Midbrain (tissue), 1 donor: Measurements from ENCODE around the gene GRID1.

Experiments
- DNase-seq: peaks from one replicate; lab custom pipeline; 2025; lab: John Stamatoyannopoulos, UW

The GRID1 gene

DNA sequence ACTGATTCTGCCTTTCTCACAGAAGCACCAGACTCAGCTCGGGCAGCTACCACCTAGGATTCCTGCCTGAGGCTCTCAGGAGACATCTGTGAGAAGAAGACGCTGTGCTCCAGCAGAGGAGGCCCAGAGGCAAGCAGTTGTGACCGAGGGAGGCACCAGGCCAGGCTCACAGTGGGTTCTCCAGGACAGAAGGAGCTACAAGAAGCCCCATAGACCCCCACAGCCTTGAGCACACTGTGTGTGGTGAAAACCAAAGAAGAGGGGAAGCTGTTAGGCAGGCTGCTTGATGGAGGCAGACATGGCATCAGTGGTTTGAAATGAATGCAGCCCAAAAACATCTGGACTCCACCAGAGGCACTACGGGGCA, 198.8 kb downstream of the GRID1 start:
- no peak for DNase-seq

DNA sequence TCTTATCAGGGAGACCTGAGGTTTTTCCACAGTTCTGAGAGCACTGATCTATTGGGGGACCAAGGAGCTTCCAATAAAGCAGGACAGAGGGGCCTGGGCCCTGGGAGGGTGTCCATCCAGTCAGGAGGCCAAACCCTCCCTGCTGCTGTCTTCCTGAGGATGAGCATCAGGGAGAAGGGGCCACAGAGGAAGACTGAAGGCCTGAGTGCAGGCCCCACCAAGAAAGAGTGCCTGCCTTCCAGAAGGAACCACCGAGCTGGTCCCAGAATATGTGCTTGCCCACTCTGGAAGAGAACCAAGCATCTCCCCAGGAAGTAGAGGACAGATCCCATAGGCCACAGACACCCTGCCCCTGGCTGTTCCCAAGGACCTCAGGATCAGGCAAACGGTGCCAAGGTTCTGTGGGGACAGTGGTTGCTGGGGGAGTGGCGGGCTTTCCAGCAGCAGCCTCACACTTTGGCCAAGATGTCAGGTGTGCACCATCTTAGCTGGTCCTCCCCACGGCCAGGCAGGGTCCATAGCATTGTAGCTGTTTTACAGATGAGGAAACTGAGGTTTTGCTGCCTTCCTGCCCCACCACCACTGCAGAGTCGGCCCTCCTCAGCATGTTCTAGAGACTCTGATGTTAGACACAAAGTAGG, 199.4 kb downstream of the GRID1 start:
- DNase-seq = no peak

DNA sequence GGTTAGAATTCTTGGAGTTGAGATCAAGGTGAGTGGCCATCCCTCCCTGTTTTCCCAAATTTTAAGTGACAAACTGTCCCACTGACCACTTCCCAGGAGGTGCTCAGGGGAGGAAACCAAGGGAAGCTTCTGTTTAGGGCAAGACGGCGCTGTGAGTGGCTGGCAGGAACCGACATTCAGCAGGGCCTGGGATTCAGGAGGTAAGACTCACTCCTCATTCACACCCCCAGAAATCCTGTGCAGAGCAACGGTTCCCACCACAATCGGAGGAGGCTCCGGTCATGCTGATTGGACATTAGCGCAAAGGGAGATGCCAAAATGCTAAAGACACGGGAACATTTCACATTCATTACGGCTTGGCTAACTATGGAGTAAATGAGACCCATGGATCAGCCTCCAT, 200.9 kb downstream of the GRID1 start:
- DNase-seq = no peak

DNA sequence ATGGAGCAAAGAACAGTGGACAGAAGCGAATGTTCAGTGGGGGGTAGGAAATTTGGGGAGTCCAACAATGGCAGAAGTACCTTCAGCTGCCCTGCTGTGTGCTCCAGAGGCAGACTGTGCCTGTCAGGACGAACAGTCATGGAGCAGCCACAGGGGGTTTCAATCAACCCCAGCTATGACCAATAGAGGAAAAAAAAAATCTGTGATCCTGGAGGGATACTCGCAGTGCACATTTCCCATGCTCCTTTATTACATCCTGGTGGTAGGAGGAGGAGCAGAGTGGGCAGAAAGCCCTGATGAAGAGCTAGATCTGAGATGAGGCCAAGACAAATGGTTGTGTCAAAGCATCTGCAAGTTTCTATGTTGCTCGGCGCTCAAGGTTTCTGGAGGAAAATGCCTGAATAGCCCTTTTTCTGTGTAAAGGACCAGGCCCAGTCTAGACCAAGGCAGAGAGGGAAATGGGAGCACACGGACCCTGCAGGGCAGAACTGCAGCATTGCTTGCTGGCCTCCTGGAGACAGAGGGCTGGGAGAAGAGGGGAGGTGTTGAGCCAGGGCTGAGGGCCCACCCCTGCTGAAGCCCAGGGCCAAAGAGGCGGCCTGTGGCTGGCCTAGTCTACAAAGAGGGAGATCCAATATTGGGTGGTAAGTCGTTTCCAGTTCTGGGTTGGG, 201.5 kb downstream of the GRID1 start:
- no peak for DNase-seq

DNA sequence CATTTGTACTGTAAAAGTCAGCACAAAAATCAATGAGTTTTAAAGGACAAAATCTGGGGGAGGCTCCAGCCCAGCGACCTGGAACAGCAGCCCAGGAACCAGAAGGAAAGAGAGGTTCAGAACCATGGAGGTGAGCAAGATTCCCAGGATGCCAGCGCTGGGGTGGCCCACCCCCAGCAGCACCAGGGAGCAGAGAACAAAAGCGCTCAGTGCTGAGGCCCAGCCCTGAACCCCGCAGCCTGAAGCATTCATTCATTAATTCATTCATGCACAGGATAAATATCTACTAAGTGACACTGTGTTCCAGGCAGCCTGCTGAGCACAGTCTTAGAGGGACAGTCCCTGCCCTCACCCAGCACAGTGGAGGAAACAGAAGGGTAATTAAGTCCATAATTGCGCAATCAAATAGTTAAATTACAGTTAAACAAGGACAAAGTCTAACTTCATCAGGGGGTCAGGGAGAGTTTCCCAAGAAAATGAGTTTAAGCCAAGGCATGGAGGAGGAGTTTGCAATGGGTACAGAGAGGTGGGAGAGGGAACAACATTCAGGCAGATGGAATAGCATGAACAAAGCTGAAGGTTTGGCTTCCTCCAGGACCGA, 202.3 kb downstream of the GRID1 start:
- DNase-seq = no peak

DNA sequence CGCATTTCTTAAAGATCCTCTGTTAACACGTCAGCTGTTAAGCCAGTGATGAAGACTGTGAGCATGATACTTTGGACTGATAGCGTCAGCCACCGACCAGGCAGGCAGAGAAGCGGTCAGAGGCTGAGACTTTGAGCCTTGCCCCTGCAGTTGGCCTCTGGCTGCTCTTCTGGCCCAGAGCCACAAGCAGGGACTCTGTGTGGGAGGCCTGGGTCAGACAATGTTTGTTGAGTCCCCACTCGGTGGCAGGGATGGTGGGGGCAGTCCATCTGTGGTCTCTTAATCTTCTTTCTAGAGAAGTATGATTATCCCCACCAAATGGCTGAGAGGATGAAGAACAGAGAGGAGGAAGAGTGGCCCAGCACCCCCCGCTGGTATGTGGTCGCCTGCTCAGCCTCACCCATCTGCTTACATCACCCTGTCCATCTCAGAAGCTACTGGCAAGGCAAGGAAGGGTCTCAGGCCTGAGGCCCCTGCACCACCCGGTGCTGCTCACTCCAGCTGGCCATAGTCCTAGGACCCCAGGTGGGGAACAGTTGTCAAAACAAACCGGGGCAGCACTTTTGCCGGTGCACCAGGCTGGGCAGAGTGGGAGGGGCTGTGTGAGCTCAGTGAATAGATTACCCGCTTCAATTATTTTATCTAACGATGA, 202.9 kb downstream of the GRID1 start:
- DNase-seq = no peak

DNA sequence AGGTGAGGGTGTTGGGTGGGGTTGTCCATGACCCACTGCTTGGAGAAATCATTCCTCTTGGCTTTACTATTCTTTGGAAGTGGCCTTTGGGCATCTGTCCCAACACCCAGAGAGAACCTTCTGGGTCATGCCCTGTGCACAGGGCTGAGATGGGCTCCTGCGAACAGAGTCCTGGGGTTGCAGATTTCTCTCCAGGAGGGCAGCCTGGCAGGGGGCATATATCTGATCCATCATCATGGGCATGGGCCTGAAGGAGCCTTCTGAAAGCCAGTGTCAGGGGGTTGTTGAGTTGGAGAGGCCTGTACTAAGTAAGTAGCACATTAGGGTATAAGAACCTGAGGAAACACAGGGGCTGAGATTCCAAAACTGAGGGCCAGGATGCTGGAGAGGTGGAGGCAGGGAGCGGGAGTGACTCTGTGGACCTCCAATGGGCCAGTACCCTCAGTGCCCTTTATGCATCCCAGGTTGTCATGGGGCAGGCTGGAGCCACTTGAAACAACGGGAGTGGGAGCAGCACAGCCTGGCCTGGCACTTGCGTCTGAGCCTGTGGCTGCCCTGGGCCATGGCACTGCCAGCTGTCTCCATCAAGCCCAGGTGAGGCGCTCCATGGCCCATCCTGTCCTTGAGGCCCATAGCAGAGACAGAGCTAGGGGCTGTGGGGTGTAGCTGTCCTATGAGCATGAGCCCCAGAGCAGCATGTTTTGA, 203.7 kb downstream of the GRID1 start:
- no peak for DNase-seq

DNA sequence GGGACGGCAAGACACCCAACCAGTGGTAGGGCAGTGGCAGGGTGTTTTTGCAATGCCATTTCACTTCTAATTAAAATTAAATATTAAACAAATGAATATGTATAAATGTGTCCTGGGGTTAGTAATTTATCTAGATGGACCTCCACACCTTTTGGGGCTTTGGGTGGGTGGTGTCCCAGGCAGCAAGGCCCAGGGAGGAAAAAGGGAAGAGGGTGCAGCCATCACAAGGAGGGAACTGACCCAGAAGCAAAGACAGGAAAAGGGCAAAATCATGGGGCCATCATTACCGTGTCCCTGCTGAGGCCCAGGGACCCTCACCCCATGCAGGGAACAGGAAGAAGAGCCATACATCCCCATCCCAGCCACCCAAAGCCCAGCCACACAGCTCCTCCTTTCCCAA, 204.6 kb downstream of the GRID1 start:
- DNase-seq = no peak

DNA sequence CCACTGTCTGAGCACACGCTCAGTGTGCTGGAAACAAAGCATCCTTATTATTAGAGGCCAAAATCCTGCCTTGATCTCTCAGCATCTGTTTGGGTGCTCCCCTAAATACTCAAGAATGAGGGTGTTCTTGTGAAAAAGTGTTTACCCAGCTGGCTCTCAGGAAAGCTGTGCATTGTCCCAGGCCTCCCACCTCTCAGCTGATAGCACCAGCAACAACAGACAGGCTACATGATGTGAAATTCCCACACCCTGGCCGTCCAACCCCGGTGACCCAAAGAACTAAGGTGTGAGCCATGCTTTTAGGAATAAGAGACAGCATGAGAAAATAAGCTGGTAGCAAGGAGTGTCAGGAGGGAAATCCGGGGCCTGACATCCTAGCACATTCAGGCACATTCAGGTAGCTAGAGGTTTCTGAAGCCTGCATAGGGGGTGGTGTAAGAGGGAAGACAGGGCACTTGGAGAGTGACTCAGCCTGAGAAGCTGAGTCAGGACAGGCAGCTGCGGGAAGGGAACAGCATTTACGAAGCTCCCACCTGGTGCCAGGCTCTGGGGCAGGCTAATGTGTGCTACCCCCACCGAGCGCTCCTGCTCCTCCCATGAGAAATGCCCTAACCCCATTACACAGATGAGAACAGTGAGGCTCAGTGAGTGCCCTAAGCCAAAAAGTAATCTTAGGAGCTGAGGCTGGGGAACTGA, 205.6 kb downstream of the GRID1 start:
- DNase-seq = no peak

DNA sequence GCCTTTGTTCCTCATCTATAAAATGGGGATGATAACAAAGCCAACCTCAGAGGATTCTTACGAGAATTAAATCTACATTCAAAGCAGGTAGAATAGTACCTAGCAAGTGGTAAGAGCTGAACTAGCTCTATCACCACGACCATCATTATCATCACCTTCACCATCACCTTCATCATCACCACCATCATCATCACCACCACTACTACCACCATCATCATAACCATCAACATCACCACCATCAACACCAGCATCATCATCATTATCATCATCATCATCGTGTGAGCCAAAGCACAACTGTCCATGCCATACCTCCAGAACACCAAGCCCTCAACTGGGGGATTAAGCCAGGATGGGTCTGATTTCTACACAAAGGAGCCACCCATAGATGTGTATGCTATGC, 206.8 kb downstream of the GRID1 start:
- no peak for DNase-seq

DNA sequence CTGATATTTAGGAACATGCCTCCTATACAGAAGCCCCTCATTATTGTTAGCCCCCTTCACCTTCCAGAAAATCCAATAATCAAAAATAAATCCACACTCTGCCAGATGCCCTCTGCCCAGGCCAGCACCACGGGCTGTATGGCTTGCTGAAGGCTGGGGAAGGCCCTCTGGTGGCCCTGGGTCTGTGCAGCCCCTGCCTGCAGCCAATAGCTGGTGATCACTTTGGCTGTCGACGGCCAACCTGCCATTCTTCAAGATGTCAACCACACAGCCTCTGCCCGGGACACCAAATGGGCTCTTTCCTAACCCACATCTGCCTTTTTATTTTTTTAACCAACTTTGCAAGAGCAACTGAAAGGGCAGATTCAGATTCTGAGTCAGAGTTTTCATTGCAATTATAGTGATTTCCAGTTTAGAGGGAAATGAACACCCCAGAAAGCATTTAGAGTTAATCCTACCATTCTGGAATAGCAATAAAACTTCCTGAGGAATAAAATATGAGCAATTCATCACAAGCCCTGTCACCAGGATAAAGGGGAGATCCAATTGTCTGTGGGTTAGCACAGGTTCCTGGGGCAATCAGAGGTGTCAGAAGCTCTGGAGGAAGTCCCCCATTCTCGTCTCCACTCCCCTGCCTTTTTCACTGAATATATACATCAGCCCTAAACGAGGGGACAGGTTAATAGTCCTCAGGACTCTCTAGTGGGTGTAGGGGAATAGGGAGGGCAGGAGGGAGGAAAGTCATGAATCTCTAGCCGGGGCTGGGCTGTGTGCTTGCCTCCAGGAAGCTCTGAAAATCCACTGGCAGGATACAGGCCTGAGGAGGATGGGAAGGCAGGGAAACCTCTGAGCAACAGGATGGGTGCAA, 211.3 kb downstream of the GRID1 start:
- no peak for DNase-seq

DNA sequence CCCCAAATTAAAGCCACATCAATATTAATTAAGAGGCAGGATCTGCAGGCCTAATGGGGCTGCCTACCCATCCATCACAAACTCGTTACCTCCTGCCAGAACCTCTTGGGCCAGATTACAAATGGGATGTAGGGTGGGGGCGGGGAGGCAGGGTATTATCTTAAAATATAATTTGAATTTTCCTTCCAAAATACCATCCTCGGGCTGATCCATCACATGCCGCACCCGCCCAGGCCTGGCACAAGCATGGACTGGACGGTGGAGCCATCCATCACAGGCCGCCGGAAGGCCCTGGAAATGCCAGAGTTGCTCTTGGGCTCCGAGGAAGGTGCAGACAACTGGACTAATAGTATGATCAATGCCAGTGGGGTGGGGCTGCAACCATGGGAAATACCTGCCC, 212.8 kb downstream of the GRID1 start:
- no peak for DNase-seq

DNA sequence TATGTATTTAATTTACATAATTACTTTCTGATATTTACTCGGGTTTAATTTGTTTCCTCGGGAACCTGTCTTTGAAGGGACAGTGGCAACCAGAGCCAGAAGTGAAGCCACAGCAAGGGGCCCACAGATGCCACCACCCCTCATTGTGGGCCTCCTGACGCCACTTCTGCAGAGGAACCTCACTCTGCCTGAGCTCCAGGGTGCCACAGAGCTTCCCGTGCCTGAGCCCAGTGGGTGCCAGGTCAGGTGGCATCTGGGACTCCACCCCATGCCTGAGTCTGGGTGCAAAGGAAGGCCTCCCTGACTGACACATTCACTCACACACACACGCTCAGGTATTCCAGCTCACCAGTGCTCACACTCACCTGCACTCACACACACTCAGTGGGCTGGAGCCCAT, 213.7 kb downstream of the GRID1 start:
- no peak for DNase-seq

DNA sequence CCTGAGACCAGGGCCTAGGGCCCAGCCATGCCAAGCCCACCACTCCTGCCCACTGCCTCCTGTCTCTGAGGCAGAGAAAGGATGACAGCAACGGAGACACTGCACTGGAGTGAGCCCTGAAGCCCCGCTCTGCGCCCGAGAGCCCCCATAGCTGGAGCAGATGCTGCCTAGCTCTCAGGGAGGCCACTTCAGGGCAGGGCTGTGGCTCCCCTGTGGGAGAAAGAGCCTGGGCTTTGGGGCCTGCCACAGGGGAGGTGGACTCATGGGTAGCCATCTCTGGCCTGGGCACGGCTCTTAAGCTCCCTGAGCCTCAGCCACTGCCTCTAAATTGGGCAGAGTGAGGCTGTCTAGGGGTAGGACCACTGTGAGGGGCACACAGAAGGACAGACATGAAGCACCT, 214.2 kb downstream of the GRID1 start:
- no peak for DNase-seq

DNA sequence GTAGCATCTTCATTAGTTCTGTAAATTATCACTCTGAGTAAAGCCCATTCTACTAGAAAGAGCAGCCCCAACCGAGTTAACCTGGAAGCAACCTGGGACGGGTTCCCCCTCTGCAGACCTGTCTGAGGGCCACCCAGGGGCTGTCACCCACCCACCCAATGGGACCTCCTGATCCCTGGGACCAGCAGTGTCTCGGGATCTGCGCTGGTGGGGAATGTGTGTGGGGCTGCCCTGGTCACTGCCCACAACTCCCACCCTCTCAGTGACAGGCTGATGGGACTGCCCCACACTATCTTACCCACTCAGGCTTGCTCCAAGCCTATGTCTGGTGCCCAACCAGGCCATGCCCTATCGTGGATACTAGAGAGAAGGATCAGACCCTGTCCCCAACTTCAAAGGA, 215.0 kb downstream of the GRID1 start:
- no peak for DNase-seq

DNA sequence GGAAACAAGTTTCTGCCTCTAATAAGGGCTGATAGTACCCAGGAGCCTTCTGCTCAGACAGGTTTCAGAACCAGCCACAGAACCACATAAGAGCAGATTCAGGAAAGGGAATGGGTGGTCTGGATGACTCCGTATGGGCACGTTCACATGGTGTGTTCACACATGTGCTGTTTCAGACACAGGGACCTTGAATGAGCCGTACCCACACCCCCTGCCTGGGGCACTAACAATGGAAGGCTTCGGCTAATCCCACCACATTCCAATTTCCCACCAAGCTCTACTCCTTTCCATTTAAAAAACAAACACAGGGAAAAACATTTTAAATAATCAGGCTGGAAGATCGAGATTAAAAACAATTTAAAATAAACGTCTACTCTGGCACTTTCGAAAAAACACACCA, 217.3 kb downstream of the GRID1 start:
- DNase-seq = no peak

DNA sequence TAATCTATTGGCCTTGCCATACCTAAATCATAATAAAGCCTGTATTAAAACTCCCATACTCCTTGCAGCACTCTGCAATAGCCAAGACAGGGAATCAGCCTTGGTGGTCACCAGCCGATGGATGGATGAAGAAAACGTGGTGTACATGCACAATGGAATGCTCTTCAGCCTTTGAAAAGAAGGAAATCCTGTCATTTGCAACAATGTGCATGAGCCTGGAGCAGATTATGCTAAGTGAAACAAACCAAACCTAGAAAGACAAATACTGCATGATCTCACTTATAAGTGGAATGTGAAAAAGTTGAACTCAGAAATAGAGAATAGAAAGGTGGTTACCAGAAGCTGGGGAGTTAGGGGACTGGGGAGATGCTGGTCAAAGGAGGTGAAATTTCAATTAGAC, 218.5 kb downstream of the GRID1 start:
- no peak for DNase-seq

DNA sequence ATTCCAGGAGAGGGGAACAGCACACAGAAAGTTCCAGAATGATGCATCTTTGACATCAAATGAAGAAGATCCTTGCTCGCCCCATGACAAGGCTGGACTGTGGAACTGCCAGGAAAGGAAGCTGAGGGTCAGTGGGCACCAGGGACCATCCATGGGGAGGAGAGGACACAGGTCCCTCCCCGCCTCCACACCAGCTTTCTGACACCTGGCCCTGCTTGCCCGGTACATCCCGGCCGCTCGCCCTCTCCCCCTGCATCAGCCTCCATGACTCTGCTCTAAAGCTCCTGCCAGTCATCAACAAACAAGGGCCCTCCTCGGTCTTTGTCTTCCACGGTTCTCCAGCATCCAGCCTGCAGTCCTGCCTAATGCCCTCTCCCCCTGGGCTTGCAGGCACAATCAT, 222.3 kb downstream of the GRID1 start:
- DNase-seq = no peak

DNA sequence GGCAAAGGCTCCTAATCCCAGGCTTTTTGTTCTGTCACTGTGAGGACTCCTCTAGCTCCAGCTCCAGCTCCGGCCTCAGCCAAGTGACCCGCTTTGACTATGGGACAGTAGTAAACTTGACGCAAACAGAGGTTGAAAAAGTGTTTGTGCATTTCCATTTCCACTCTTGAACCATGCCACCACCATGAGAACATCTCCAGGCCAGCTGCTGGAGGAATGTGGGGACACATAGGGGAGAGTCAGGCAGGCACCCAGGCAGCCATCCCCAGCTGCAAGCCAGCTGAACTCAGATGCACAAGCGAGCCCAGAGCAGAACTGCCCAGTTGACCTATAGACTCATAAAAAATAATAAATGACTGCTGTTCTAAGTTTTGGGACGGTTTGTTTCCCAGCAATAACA, 224.7 kb downstream of the GRID1 start:
- no peak for DNase-seq

DNA sequence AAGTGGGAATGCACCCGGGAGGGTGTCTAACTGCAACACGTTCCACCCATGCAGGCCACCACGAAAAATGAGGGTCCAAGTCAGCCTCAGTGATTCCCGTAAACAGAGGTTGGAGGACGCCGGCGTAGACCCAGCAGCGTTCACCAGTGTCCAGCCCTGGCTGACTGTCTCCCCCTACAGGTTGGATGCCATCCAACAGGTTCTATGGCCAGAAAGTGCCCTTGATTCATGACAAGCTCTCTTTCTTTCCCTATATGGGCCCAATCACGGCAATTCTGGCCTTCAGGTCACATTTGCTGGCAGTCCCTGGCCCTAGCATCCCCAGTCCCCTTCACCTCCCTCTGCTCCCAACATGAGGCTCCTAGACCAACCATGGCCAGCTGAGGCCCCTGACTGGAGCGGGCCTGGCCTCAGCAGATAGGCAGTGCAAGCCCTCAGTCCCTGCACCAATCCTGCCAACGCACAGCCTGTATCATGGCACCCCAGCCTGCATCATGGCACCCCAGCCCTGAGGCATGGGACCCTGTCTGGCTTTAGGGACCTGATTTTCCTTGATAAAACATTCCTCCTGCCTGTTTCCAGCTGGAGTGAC, 227.4 kb downstream of the GRID1 start:
- peak; percentile 48 for DNase-seq
